ENCODE measurements around the gene NIF3L1.

The NIF3L1 gene

GRCh38 chr2:200888704-200889625, at the start of gene NIF3L1, which contains the start of gene PPIL3:
Gene NIF3L1, plus strand, starts transcription at chr2:200889371. Its CDS starts 2,573 bp downstream, at chr2:200891944.
Gene PPIL3, minus strand, starts transcription at chr2:200889077. Its CDS starts 1,462 bp downstream, at chr2:200887615.
- peaks cover 20% of the 10 kb centered on the region for H3K36me3 Mint-ChIP-seq (ENCODE audit: low read depth)
- H3K4me1 Mint-ChIP-seq (ENCODE audit: low read depth) = peaks cover 41% of the 10 kb centered on the region
- no peaks in the 10 kb centered on the region for H3K27me3 Mint-ChIP-seq (ENCODE audit: low read depth)
- H3K9me3 Mint-ChIP-seq = no peaks in the 10 kb centered on the region
- peak within 1 kb of the TSS; percentile 98 for H3K27ac Mint-ChIP-seq
- peak within 1 kb of the TSS; percentile 96 for H3K4me3 Mint-ChIP-seq

GRCh38 chr2:200839513-200839912, 49.7 kb upstream of the NIF3L1 start:
- Mint-ChIP-seq H3K27me3 (ENCODE audit: low read depth) (no peaks in the 10 kb centered on the region), H3K4me3 (no peak overlapping the region), H3K27ac (no peak overlapping the region), H3K9me3 (peaks cover 19% of the 10 kb centered on the region), H3K4me1 (ENCODE audit: low read depth) (no peaks in the 10 kb centered on the region), H3K36me3 (ENCODE audit: low read depth) (no peaks in the 10 kb centered on the region)

GRCh38 chr2:200843993-200844948, 44.9 kb upstream of the NIF3L1 start:
- no peaks in the 10 kb centered on the region for H3K27me3 Mint-ChIP-seq (ENCODE audit: low read depth)
- H3K27ac Mint-ChIP-seq = no peak overlapping the region
- H3K9me3 Mint-ChIP-seq = no peaks in the 10 kb centered on the region
- H3K4me1 Mint-ChIP-seq (ENCODE audit: low read depth) = peaks cover 2% of the 10 kb centered on the region
- no peak overlapping the region for H3K4me3 Mint-ChIP-seq
- no peaks in the 10 kb centered on the region for H3K36me3 Mint-ChIP-seq (ENCODE audit: low read depth)

- Mint-ChIP-seq H3K9me3 (no peaks in the 10 kb centered on the region), H3K4me3 (no peak overlapping the region), H3K27me3 (ENCODE audit: low read depth) (no peaks in the 10 kb centered on the region), H3K27ac (no peak overlapping the region), H3K4me1 (ENCODE audit: low read depth) (peaks cover 2% of the 10 kb centered on the region), H3K36me3 (ENCODE audit: low read depth) (no peaks in the 10 kb centered on the region)
These were observed 44.0 kb upstream of the NIF3L1 start for GRCh38 chr2:200845194-200845593.

GRCh38 chr2:200845669-200846325, 43.4 kb upstream of the NIF3L1 start:
- peaks cover 2% of the 10 kb centered on the region for H3K4me1 Mint-ChIP-seq (ENCODE audit: low read depth)
- no peak overlapping the region for H3K4me3 Mint-ChIP-seq
- H3K27me3 Mint-ChIP-seq (ENCODE audit: low read depth) = no peaks in the 10 kb centered on the region
- no peak overlapping the region for H3K27ac Mint-ChIP-seq
- peaks cover 4% of the 10 kb centered on the region for H3K36me3 Mint-ChIP-seq (ENCODE audit: low read depth)
- H3K9me3 Mint-ChIP-seq = no peaks in the 10 kb centered on the region

GRCh38 chr2:200847269-200847668, 41.9 kb upstream of the NIF3L1 start:
- H3K9me3 Mint-ChIP-seq = no peaks in the 10 kb centered on the region
- H3K36me3 Mint-ChIP-seq (ENCODE audit: low read depth) = peaks cover 15% of the 10 kb centered on the region
- no peak overlapping the region for H3K27ac Mint-ChIP-seq
- no peaks in the 10 kb centered on the region for H3K27me3 Mint-ChIP-seq (ENCODE audit: low read depth)
- H3K4me1 Mint-ChIP-seq (ENCODE audit: low read depth) = peaks cover 7% of the 10 kb centered on the region
- H3K4me3 Mint-ChIP-seq = no peak overlapping the region

- Mint-ChIP-seq H3K4me3 (no peak overlapping the region), H3K4me1 (ENCODE audit: low read depth) (peaks cover 12% of the 10 kb centered on the region), H3K27ac (no peak overlapping the region), H3K9me3 (no peaks in the 10 kb centered on the region), H3K36me3 (ENCODE audit: low read depth) (peaks cover 22% of the 10 kb centered on the region), H3K27me3 (ENCODE audit: low read depth) (no peaks in the 10 kb centered on the region)
These were observed 41.2 kb upstream of the NIF3L1 start for GRCh38 chr2:200847939-200848338.

- Mint-ChIP-seq H3K27me3 (ENCODE audit: low read depth) (no peaks in the 10 kb centered on the region), H3K4me1 (ENCODE audit: low read depth) (peaks cover 12% of the 10 kb centered on the region), H3K36me3 (ENCODE audit: low read depth) (peaks cover 36% of the 10 kb centered on the region), H3K27ac (no peak overlapping the region), H3K4me3 (no peak overlapping the region), H3K9me3 (no peaks in the 10 kb centered on the region)
These were observed 38.5 kb upstream of the NIF3L1 start for GRCh38 chr2:200850512-200851256.

- Mint-ChIP-seq H3K4me1 (ENCODE audit: low read depth) (peaks cover 14% of the 10 kb centered on the region), H3K4me3 (no peak overlapping the region), H3K27ac (no peak overlapping the region)
These were observed 37.5 kb upstream of the NIF3L1 start for GRCh38 chr2:200851398-200852248.

GRCh38 chr2:200852605-200853004, 36.6 kb upstream of the NIF3L1 start:
- no peak overlapping the region for H3K4me3 Mint-ChIP-seq
- no peaks in the 10 kb centered on the region for H3K27me3 Mint-ChIP-seq (ENCODE audit: low read depth)
- H3K9me3 Mint-ChIP-seq = no peaks in the 10 kb centered on the region
- H3K36me3 Mint-ChIP-seq (ENCODE audit: low read depth) = peaks cover 50% of the 10 kb centered on the region
- H3K27ac Mint-ChIP-seq = no peak overlapping the region
- H3K4me1 Mint-ChIP-seq (ENCODE audit: low read depth) = peaks cover 18% of the 10 kb centered on the region

More at GRCh38 chr2:200851398-200852248, 37.5 kb upstream of the NIF3L1 start:
- Mint-ChIP-seq H3K36me3 (ENCODE audit: low read depth) (peaks cover 41% of the 10 kb centered on the region), H3K9me3 (no peaks in the 10 kb centered on the region), H3K27me3 (ENCODE audit: low read depth) (no peaks in the 10 kb centered on the region)

- no peak overlapping the region for H3K4me3 Mint-ChIP-seq
- no peaks in the 10 kb centered on the region for H3K27me3 Mint-ChIP-seq (ENCODE audit: low read depth)
- peaks cover 68% of the 10 kb centered on the region for H3K36me3 Mint-ChIP-seq (ENCODE audit: low read depth)
- no peaks in the 10 kb centered on the region for H3K9me3 Mint-ChIP-seq
- peaks cover 41% of the 10 kb centered on the region for H3K4me1 Mint-ChIP-seq (ENCODE audit: low read depth)
- no peak overlapping the region for H3K27ac Mint-ChIP-seq
These were observed 32.4 kb upstream of the NIF3L1 start for GRCh38 chr2:200856806-200857205.

GRCh38 chr2:200860092-200860795, 28.9 kb upstream of the NIF3L1 start:
- Mint-ChIP-seq H3K27me3 (ENCODE audit: low read depth) (no peaks in the 10 kb centered on the region), H3K9me3 (no peaks in the 10 kb centered on the region), H3K4me1 (ENCODE audit: low read depth) (peaks cover 44% of the 10 kb centered on the region), H3K36me3 (ENCODE audit: low read depth) (peaks cover 64% of the 10 kb centered on the region), H3K4me3 (peak overlapping the region; percentile 81), H3K27ac (peak overlapping the region; percentile 79)

Measured in T-helper 1 cell treated with Interleukin-12 subunit alpha and Interleukin-12 subunit beta and Interleukin-4 antibody, amounts not matched to agents 30 μg/mL and 1 μg/mL, for 36 hours (primary cell).